HepG2 (cell line): Measurements from ENCODE around the gene C1orf116. TPM values are rescaled to one million over a fixed set of nuclear protein-coding genes. Genes with fewer than 3 reads are reported as not detected.

Source experiments
- AFF4 ChIP-seq: sonication (generic); formaldehyde crosslinking; IDR thresholded peaks from 2 replicates; pipeline ENCODE4 v1.4.0; 2020; ENCODE audit warnings: missing genetic modification reagents
- FOXA3 ChIP-seq: IDR thresholded peaks from 2 replicates; pipeline ENCODE4 v1.6.1; 2016; ENCODE audit warnings: missing genetic modification reagents, missing compliant biosample characterization
- HNF1A ChIP-seq, 2 experiments: sonication (generic) in 1 of 2; formaldehyde crosslinking in 1 of 2; IDR thresholded peaks; 2 replicates each; pipeline versions ENCODE4 v1.4.0 to v1.6.1; 2016 to 2020; ENCODE audit warnings: borderline replicate concordance in 1 of 2, low read depth in 1 of 2, mild to moderate bottlenecking in 1 of 2, missing genetic modification reagents in 1 of 2
- IKZF4 ChIP-seq: sonication (generic); formaldehyde crosslinking; IDR thresholded peaks from 2 replicates; pipeline ENCODE4 v1.5.1; 2020; ENCODE audit warnings: borderline replicate concordance, mild to moderate bottlenecking, low read depth, missing genetic modification reagents; ENCODE audit errors: not compliant biosample characterization
- MAFF ChIP-seq: IDR thresholded peaks from 2 replicates; pipeline ENCODE4 v1.6.1; 2011; ENCODE audit warnings: low read depth, low read length, improper control_type of control experiment
- NFAT5 ChIP-seq: sonication (generic); formaldehyde crosslinking; IDR thresholded peaks from 2 replicates; pipeline ENCODE4 v1.4.0; 2020; ENCODE audit warnings: missing genetic modification reagents
- SKI ChIP-seq: fragments of 450-650 bp; IDR thresholded peaks from one replicate; pipeline ENCODE4 v1.6.1; 2018; ENCODE audit warnings: mild to moderate bottlenecking; ENCODE audit not compliant: partially characterized antibody
- ZNF609 ChIP-seq: sonication (generic); formaldehyde crosslinking; IDR thresholded peaks from 2 replicates; pipeline ENCODE4 v1.4.0; 2020; ENCODE audit warnings: mild to moderate bottlenecking, missing genetic modification reagents, borderline replicate concordance
- polyA plus RNA-seq, 8 experiments: library from polyadenylated mRNA; depleted of rRNA in 3 of 8; stranded (reverse) in 7 of 8; unstranded in 1 of 8; fragments of >200 nt; fragmentation: Illumina TruSeq in 4 of 8; extraction: Trizol in 4 of 8; gene quantifications; 2 replicates each; pipeline versions ENCODE4 v1.2.1 to v1.2.3, GENCODE V29; 2011 to 2016; ENCODE audit warnings: low read depth in 4 of 8, missing spikeins in 1 of 8, mixed read lengths in 1 of 8; ENCODE audit not compliant: insufficient read depth in 1 of 8
- total RNA-seq, 5 experiments: library from RNA; depleted of rRNA; stranded (reverse); fragments of >200 nt; fragmentation: Illumina TruSeq; extraction: Trizol; gene quantifications; 2 replicates each; pipeline ENCODE4 v1.2.3, GENCODE V29; 2016; ENCODE audit warnings: low read depth in 1 of 5

C1orf116 gene
- total and polyA plus RNA-seq, 2 of the 13 experiments (the other 11 are each of a cell fraction or from before 2014, with no cell fraction given), result 0.51 to 0.95 TPM

- peak; percentile 86 for TF ChIP-seq ZNF609 (CRISPR knock-in tag)
- peak; percentile 34; the same call in 1 of the 2 replicates for TF ChIP-seq HNF1A (IDR thresholded peaks at IDR 0.05; ENCODE audit: low read depth)
- TF ChIP-seq HNF1A (CRISPR knock-in tag; IDR thresholded peaks at IDR 0.05; ENCODE audit: borderline replicate concordance), result no peak; the same call in 1 of the 2 replicates
- peak; percentile 87 for TF ChIP-seq FOXA3
- TF ChIP-seq AFF4 (CRISPR knock-in tag), result no peak
- TF ChIP-seq NFAT5, result no peak
- TF ChIP-seq SKI, result peak; percentile 67
- no peak for TF ChIP-seq MAFF
- TF ChIP-seq IKZF4 (CRISPR knock-in tag), result no peak
Measured at GRCh38 chr1:207025146-207025880, 7.2 kb downstream of the C1orf116 start (continued).
